ENCODE measurements around the gene PSME1. TPM values are rescaled to one million over a fixed set of nuclear protein-coding genes. Genes with fewer than 3 reads are reported as not detected.

PSME1 gene
- total RNA-seq, 1 donor from 2014 or later = 129 TPM

DNA sequence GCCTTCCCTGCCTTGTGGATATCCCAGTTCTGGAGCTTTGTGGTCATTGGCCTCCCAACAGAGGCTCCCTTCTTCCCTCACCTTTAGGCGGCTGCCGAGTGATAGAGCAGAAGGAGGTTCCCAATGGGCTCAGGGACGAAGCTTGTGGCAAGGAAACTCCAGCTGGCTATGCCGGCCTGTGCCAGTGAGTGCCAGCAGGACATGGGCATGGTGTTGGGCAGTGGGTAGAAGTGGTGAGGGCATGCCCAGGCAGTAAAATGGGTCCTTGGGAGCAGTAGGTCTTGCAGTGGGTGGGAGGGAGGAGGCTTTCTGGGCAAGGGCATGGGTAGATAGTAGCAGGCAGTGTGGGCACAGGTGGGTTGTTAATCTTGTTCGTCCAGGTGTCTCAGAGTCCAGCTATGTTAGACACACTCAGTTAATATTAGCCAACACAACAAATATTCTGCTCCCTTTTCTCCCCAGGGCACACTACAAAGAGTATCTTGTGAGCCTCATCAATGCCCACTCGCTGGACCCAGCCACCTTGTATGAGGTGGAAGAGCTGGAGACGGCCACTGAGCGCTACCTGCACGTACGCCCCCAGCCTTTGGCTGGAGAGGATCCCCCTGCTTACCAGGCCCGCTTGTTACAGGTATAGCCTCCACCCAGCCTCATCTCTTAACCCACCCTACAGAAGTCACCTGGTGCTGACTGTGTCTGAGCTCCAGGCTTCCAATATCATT, 23.9 kb downstream of the PSME1 start:
- no peak for ATAC-seq (ENCODE audit: poor library complexity)
- peak; percentile 39 for DNase-seq
- intact Hi-C loops (cut with DNase I) = no loop called here

DNA sequence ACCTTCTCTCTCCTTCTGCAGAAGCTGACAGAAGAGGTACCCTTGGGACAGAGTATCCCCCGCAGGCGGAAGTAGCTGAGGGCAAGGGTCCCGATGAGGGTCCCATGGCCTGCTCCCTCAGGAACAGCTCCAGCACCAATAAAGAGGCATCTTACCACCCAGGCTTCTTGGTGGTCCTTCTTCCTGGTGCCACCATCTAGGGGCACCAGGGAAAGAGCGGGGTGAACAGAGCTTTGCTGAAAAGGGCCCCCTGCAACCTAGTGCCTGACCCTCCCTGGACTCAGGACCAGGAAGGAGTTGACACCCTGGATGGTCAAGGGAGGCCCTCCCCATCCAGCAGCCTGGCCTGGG, 24.5 kb downstream of the PSME1 start:
- DNase-seq (no peak), ATAC-seq (ENCODE audit: poor library complexity) (no peak)
- intact Hi-C loops (cut with DNase I) = no loop called here

DNA sequence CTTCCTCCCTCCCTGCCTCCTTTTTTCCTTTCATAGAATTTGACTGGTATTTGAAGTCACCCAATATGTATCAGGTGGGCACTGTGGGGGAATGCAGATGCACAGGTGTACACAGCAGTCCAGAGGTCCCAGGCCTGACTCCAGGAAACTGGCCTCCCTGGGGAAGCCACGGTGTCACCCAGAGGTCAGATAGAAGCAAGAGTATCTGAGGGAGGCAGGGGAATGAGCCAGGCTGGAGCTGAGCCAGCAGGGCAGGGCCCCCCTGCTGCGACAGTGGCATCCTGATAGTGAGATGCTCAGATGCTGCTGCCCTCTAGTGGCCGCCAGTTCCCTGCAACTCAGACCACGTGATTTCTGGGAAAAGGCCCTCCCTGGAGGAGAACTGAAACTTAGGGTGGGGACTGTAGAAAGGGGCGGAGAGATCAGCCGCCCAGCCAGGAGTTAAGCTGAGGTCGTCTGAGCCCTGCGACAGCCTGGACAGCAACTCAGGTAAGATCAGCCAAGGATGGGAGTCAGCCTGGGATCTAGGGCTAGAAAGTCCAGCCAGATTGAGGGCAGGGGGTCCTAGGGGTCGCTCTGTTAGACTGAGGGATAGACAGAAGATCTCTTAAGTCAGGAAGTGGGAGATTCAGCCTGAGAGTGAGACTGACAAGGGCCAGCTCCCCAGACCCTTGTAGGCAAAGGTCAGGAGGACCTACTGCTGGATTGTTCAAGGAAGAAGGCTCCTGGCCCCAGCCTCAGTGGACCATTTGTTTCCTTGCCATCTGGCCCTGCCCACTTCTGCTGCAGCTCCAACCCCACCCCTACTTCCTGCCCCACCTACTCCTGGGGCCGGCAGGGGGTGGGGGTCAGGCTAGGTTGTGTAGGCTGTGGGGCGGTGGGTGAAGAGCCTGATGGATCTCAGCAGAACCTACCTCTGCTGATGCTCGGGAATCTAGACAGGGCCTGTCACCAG, 25.1 kb downstream of the PSME1 start, which contains the start of gene IRF9:
TSS of gene IRF9 (plus strand) at position 416 of the 955 bp plus-strand sequence. CDS start 880 bp downstream, outside the sequence.
- ATAC-seq (ENCODE audit: poor library complexity) (peak; percentile 95), DNase-seq (peak; percentile 97)
- intact Hi-C loops (cut with DNase I) = no loop called here

DNA sequence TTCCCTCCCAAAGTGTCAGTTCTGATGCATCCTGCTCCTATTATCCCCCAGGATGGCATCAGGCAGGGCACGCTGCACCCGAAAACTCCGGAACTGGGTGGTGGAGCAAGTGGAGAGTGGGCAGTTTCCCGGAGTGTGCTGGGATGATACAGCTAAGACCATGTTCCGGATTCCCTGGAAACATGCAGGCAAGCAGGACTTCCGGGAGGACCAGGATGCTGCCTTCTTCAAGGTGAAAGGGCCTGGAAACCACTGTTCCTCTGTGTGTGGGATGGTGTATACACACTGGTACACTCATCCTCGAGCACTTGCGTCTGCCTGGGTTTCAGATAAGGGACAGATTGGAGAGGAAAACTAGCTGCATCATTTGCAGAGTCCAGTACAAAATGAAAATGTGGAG, 26.1 kb downstream of the PSME1 start:
- intact Hi-C loops (cut with DNase I) = no loop called here
- no peak for ATAC-seq (ENCODE audit: poor library complexity)

DNA sequence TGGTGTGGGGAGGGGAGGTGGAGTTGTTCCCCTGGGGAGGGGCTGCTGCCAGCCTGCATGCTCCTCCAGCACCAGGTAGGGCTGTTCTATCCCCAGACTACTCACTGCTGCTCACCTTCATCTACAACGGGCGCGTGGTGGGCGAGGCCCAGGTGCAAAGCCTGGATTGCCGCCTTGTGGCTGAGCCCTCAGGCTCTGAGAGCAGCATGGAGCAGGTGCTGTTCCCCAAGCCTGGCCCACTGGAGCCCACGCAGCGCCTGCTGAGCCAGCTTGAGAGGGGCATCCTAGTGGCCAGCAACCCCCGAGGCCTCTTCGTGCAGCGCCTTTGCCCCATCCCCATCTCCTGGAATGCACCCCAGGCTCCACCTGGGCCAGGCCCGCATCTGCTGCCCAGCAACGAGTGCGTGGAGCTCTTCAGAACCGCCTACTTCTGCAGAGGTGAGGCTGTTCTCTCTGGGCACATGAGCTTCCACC, 28.6 kb downstream of the PSME1 start:
- ATAC-seq (ENCODE audit: poor library complexity) = no peak
- peak; percentile 24 for DNase-seq
- intact Hi-C loops (cut with DNase I) = no loop called here

More for the DNA sequence above, 26.1 kb downstream of the PSME1 start:
- peak; percentile 24 for DNase-seq

DNA sequence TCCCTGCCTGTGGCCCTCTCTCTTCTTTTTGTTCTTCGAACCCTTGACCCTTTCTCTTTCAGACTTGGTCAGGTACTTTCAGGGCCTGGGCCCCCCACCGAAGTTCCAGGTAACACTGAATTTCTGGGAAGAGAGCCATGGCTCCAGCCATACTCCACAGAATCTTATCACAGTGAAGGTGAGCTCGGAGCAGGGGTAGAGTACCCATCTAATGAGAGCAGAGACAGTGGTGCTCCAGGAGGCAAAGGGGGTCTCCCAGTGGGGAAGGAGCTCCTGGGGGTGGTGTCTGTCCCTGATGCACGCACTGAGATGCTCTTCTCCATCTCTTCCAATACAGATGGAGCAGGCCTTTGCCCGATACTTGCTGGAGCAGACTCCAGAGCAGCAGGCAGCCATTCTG, 29.8 kb downstream of the PSME1 start:
- peak; percentile 19 for DNase-seq
- ATAC-seq (ENCODE audit: poor library complexity) = no peak
- intact Hi-C loops (cut with DNase I) = no loop called here

DNA sequence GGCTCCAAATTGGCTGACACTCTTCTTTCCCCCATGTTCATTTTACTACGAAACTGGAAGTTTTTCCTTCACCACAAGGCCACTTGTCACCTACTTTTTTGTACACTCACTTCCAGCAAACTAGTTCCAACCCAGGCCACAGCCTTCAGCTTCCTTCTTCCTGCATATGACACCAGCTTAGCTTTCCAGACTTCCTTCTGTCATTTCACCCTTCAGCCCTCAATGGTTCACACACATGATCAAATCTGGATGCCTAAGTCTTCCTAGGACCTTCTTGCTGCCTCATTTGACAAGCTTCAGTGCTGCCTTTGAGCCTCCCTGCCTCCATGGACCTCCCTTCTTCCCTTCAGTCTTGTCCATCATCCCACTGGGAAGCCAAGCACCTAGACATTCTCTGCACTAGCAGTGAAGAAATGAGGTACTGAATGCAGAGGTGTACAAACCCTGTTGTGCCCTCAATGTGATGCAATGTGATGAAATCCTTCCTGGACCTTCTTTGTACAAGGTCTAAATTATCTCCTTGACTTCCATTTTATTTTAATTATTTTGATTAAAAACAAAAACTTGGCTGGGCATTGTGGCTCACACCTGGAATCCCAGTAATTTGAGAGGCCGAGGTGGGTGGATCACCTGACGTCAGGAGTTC, 31.6 kb downstream of the PSME1 start:
- intact Hi-C loops (cut with DNase I) = no loop called here
- ATAC-seq (ENCODE audit: poor library complexity) (no peak), DNase-seq (no peak)

DNA sequence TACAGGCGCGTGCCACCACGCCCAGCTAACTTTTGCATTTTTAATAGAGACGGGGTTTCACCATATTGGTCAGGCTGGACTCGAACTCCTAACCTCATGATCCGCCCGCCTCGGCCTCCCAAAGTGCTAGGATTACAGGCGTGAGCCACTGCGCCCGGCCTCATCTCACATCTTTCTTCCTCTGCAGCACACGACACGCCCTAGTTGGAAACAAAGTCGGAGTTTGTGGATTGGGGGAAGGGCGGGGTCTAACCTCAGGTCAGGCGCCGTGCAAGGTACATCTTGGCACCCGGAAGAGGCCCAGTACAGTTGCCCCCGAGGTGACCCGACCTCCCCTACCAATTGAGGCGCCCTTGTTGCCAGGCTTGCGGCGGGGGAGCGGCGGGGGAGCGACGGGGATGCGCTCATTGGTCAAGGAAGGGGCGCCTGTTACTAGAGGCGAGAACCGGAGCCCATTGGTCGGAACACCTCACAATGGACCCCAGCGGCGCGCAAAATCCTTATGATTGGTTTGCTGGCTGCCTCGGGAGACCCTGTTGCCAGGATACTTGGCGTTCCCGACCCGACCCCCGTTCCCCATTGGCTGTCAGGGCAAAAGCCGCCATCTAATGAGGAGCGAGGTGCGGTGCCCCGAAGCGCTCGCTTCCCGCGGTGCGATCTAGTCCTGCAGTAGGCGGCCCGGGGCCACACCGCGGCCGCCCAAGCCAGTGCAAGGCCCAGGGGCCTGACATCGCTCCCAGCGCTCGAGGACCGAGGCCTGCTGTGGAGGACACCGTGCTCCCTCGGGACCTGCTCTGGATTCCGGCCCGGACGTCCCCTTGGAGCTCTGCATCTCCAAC, 35.6 kb downstream of the PSME1 start, which contains the start of gene REC8:
TSS of gene REC8 (plus strand) at position 659 of the 839 bp plus-strand sequence. CDS start 473 bp downstream, outside the sequence.
- DNase-seq (peak; percentile 79), ATAC-seq (ENCODE audit: poor library complexity) (peak; percentile 65)
- intact Hi-C loops (cut with DNase I) = no loop called here

DNA sequence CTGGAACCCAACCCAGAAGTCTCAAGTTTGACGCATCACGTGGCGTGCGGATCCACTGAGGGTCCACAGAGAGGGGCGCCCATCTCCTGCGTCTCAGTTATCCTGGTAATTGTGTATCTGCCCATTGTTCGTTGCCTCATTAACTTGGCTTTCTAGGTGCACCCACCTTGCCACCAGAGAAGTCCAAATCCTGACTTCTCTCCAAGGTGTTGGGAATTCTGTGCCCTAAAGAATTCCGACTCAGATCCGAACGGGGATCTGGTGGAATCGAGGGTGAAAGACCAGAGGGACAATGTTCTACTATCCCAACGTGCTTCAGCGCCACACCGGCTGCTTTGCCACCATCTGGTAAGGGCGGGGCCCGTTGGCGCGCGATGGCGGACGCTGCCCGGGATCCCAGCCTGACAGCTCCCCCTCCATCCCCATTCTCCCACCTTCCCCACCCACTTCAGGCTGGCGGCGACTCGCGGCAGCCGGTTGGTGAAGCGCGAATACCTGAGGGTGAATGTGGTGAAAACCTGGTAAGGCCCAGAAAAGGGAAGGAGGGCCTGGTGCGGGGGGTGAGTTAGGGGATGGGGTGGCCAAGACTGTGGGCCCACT, 36.4 kb downstream of the PSME1 start:
- intact Hi-C loops (cut with DNase I) = no loop called here
- peak; percentile 35 for DNase-seq
- ATAC-seq (ENCODE audit: poor library complexity) = no peak

DNA sequence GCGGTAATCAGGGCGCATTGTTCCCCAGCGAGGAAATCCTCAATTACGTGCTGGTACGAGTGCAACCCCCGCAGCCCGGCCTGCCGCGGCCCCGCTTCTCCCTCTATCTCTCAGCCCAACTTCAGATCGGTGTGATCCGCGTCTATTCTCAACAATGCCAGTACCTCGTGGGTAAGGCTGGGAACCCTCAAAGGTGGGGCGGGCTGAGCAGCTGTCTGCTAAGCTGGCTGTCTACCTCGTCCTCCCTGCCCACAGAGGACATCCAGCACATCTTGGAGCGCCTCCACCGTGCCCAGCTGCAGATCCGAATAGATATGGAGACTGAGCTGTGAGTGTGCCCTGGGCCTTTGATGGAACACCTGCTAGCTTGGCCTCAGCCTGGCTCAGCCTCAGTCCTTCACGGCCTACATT, 36.9 kb downstream of the PSME1 start:
- ATAC-seq (ENCODE audit: poor library complexity) = no peak
- intact Hi-C loops (cut with DNase I) = no loop called here
- peak; percentile 32 for DNase-seq

DNA sequence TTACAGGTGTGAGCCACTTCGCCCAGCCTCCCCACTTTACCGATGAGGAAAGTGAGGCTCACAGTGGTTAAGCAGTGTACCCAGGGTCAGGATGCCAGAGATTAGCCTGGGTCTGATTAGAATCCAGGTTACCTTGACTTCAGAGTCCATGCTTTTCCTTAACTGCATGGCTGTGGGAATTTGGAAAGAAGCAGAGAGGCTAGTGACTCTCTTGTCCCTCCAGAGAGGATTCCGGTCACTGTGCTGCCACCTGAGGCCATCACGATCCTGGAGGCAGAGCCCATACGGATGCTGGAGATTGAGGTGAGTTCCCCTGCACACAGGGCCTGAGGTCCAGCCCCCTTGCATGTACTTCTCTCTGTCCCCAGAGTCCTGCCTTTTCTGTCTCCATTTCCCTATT, 40.6 kb downstream of the PSME1 start:
- intact Hi-C loops (cut with DNase I) = no loop called here
- DNase-seq (peak; percentile 14), ATAC-seq (ENCODE audit: poor library complexity) (no peak)

DNA sequence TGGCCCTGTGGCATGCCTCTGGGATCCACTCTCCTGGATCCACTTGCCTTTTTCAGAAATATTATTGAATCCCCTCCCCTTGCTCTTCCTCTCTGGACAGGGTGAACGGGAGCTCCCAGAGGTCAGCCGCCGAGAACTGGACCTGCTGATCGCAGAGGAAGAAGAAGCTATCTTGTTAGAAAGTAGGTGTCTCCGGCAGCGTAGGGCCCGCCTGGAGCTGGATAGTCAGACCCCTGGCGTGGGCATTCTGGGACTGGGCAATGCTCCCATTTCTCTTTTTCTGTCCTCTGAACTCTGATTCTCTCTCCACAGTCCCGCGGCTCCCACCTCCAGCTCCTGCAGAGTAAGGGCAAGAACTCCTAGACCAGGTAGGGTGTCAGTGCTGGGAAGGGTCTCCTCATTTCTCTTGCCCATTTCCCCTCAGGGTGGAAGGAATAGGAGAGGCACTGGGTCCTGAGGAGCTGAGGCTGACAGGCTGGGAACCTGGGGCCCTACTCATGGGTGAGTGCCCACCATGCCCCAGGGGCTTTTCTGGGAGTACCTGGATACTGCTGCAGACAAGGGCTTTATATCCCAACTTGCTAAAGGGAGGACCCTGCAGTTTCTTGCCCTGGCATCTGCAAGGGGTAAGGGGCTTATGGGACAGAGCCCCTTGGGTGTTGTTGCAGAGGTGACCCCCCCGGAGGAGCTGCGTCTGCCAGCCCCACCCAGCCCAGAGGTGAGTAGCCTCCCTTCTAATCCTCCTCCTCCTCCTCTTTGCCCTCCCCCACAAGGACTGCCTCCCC, 41.2 kb downstream of the PSME1 start:
- DNase-seq (peak; percentile 39), ATAC-seq (ENCODE audit: poor library complexity) (no peak)

DNA sequence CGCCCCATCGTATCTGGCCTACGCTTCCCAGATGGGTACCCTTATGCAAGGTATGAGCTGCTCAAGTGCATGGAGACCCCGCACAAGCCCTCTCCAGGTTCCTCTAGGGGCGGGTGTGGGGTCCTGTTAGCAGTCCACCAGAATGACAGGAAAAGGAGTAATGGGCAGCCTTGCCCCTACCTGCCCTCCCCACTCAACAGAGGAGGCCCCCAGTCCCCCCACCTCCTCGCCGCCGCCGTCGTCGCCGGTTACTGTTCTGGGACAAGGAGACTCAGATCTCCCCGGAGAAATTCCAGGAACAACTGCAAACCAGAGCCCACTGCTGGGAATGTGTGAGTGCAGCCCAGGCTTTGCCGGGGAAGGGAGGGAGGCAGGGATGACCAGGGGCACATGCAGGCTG, 41.9 kb downstream of the PSME1 start:
- DNase-seq (peak; percentile 34), ATAC-seq (ENCODE audit: poor library complexity) (no peak)
- intact Hi-C loops (cut with DNase I) = no loop called here

More for the DNA sequence above, 41.2 kb downstream of the PSME1 start:
- intact Hi-C loops (cut with DNase I) = no loop called here

DNA sequence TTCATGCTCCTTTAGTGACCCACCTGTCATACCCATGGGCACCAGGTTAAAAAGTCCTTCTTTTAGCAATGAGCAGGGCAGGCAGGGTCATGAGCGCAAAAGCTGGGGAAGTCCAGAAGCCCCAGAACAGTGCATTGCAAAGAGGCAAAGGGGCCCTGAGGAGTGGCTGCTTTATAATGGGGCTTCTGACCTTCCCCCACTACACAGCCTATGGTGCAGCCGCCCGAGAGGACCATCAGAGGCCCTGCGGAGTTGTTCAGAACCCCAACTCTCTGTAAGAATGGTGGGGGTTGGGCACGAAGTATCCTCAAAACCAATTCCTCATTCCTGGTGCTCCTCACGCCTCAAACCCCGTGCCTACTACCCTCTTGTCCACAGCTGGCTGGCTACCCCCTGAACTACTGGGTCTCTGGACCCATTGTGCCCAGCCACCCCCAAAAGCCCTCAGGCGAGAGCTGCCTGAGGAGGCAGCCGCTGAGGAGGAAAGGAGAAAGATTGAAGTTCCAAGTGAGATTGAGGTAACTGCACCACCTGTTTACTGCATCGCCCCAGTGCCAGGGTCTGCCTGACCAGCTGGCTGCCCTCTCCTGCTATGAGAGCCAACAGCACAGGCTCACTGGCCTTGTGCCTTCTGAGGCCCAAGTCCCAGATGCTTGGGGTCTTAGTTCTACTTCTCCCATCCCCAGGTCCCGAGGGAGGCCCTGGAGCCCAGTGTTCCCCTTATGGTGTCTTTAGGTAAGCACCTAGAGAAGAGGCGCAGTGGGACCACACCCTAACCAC, 42.6 kb downstream of the PSME1 start:
- ATAC-seq (ENCODE audit: poor library complexity) = no peak
- peak; percentile 24 for DNase-seq
- intact Hi-C loops (cut with DNase I) = no loop called here

DNA sequence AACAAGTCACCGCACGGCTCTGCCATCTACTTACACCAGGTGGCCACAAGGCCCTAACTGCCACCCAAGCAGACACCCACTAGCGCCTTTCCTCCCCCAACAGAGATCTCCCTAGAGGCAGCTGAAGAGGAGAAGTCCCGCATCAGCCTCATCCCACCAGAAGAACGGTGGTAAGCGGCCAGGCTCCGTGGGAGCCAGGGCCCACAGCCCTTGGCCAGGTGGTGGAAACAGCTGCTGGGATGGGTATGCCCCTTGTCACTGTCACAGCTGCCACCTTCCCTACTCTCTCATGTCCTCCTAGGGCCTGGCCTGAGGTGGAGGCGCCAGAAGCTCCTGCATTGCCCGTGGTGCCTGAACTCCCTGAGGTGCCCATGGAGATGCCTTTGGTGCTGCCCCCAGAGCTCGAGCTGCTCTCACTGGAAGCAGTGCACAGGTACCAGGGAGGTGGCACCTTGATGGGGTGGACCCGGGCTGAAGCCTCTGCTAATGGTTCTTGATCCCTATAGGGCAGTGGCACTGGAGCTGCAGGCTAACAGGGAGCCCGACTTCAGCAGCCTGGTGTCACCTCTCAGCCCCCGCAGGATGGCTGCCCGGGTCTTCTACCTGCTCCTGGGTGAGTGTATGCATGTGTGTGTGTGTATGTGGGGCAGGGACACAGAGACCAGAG, 43.4 kb downstream of the PSME1 start:
- intact Hi-C loops (cut with DNase I) = no loop called here
- peak; percentile 23 for DNase-seq
- ATAC-seq (ENCODE audit: poor library complexity) = peak; percentile 4

All from Right ventricle myocardium superior (tissue), 1 donor.